Nephron progenitor cell (in vitro differentiated cells): ENCODE results near the gene AGMO.

Source experiments
- DNase-seq: peaks from one replicate; pipeline ENCODE4 v3.0.0; 2021
- H3K27ac Mint-ChIP-seq: 2 replicates; pipeline ENCODE4 v1.8.0; 2021; ENCODE audit warnings: mild to moderate bottlenecking, moderate library complexity, mixed read lengths
- H3K27me3 Mint-ChIP-seq: 2 replicates; pipeline ENCODE4 v1.8.0; 2021; ENCODE audit warnings: mild to moderate bottlenecking, low read depth, mixed read lengths; ENCODE audit not compliant: poor library complexity
- H3K36me3 Mint-ChIP-seq: 2 replicates; pipeline ENCODE4 v1.8.0; 2021; ENCODE audit warnings: low read depth, mixed read lengths
- H3K4me1 Mint-ChIP-seq: 2 replicates; pipeline ENCODE4 v1.8.0; 2021; ENCODE audit warnings: mixed read lengths
- H3K4me3 Mint-ChIP-seq: 2 replicates; pipeline ENCODE4 v1.8.0; 2021; ENCODE audit warnings: mild to moderate bottlenecking, moderate library complexity, mixed read lengths
- H3K9me3 Mint-ChIP-seq: 2 replicates; pipeline ENCODE4 v1.8.0; 2021; ENCODE audit warnings: mild to moderate bottlenecking, moderate library complexity, mixed read lengths
- CTCF ChIP-seq: fragments of 200-600 bp; sonication (generic); IDR thresholded peaks from 2 replicates; pipeline ENCODE4 v1.5.0; 2021; ENCODE audit warnings: antibody characterized with exemption

AGMO gene

GRCh38 chr7:15234431-15234830 lies 327.4 kb downstream of the AGMO start:
- Mint-ChIP-seq H3K36me3 (no peaks in the 10 kb centered on the region), H3K27me3 (no peaks in the 10 kb centered on the region), H3K4me1 (peaks cover 11% of the 10 kb centered on the region), H3K9me3 (no peaks in the 10 kb centered on the region), H3K27ac (no peak overlapping the region), H3K4me3 (no peak overlapping the region)
- no peak for DNase-seq
- TF ChIP-seq CTCF = no peak

GRCh38 chr7:15228831-15229230 lies 333.0 kb downstream of the AGMO start:
- Mint-ChIP-seq H3K27me3 (peaks cover 3% of the 10 kb centered on the region), H3K27ac (no peak overlapping the region), H3K4me3 (no peak overlapping the region), H3K9me3 (peaks cover 4% of the 10 kb centered on the region), H3K4me1 (peaks cover 10% of the 10 kb centered on the region), H3K36me3 (no peaks in the 10 kb centered on the region)
- no peak for TF ChIP-seq CTCF
- DNase-seq = no peak

GRCh38 chr7:15225981-15226380 lies 335.8 kb downstream of the AGMO start:
- Mint-ChIP-seq H3K4me1 (peaks cover 10% of the 10 kb centered on the region), H3K4me3 (no peak overlapping the region), H3K27me3 (peaks cover 3% of the 10 kb centered on the region), H3K27ac (no peak overlapping the region), H3K9me3 (peaks cover 4% of the 10 kb centered on the region), H3K36me3 (no peaks in the 10 kb centered on the region)
- DNase-seq = no peak
- TF ChIP-seq CTCF = no peak

GRCh38 chr7:15219758-15220157 lies 342.1 kb downstream of the AGMO start:
- no peaks in the 10 kb centered on the region for H3K4me1 Mint-ChIP-seq
- H3K27ac Mint-ChIP-seq = no peak overlapping the region
- TF ChIP-seq CTCF = no peak
- H3K9me3 Mint-ChIP-seq = no peaks in the 10 kb centered on the region
- H3K36me3 Mint-ChIP-seq = no peaks in the 10 kb centered on the region
- DNase-seq = no peak
- peaks cover 3% of the 10 kb centered on the region for H3K27me3 Mint-ChIP-seq
- H3K4me3 Mint-ChIP-seq = no peak overlapping the region

- H3K4me3 Mint-ChIP-seq = no peak overlapping the region
- H3K27ac Mint-ChIP-seq = peak overlapping the region; percentile 10
- TF ChIP-seq CTCF = no peak
- H3K27me3 Mint-ChIP-seq = no peaks in the 10 kb centered on the region
- H3K4me1 Mint-ChIP-seq = no peaks in the 10 kb centered on the region
- no peak for DNase-seq
- H3K9me3 Mint-ChIP-seq = no peaks in the 10 kb centered on the region
- H3K36me3 Mint-ChIP-seq = no peaks in the 10 kb centered on the region
Measured at GRCh38 chr7:15218261-15218660, 343.6 kb downstream of the AGMO start.

- no peak overlapping the region for H3K27ac Mint-ChIP-seq
- no peaks in the 10 kb centered on the region for H3K9me3 Mint-ChIP-seq
- H3K36me3 Mint-ChIP-seq = no peaks in the 10 kb centered on the region
- DNase-seq = no peak
- H3K27me3 Mint-ChIP-seq = no peaks in the 10 kb centered on the region
- H3K4me1 Mint-ChIP-seq = no peaks in the 10 kb centered on the region
- H3K4me3 Mint-ChIP-seq = no peak overlapping the region
- no peak for TF ChIP-seq CTCF
Measured at GRCh38 chr7:15215616-15216015, 346.2 kb downstream of the AGMO start.
